Right renal cortex interstitium (tissue), 3 donors: ENCODE results near the gene KRTAP20-4. TPM values are rescaled to one million over a fixed set of nuclear protein-coding genes. Genes with fewer than 3 reads are reported as not detected.

Experiments
- DNase-seq, 3 donors: peaks; one replicate each; pipeline ENCODE4 v3.0.0-alpha.2; 2013; ENCODE audit warnings: low read depth in 3 of 3, low spot score in 2 of 3
- polyA plus RNA-seq, 3 donors: library from polyadenylated mRNA; unstranded; fragments of 120-200 nt; gene quantifications; one replicate each; pipeline ENCODE4 v1.2.1, GENCODE V29; 2013; ENCODE audit not compliant: insufficient read length in 3 of 3

Gene KRTAP20-4
- polyA plus RNA-seq, 3 donors, result not detected

GRCh38 chr21:30646904-30647414 is 26.5 kb downstream of the KRTAP20-4 start:
- DNase-seq, result no peak

GRCh38 chr21:30652891-30653290 is 32.5 kb downstream of the KRTAP20-4 start:
- DNase-seq, result no peak

- DNase-seq, result no peak
These were observed 48.3 kb downstream of the KRTAP20-4 start for GRCh38 chr21:30668776-30669175.

Other genes starting within 250 kb of the KRTAP20-4 start
- gene KRTAP13-2, start 248.4 kb upstream of the KRTAP20-4 start, polyA plus RNA-seq, result not detected
- gene KRTAP13-1, start 224.6 kb upstream of the KRTAP20-4 start, polyA plus RNA-seq, result not detected
- gene KRTAP13-3, start 194.7 kb upstream of the KRTAP20-4 start, polyA plus RNA-seq, result not detected
- gene KRTAP13-4, start 190.4 kb upstream of the KRTAP20-4 start, polyA plus RNA-seq, result not detected
- not detected for gene KRTAP15-1, start 180.4 kb upstream of the KRTAP20-4 start, polyA plus RNA-seq
- not detected for gene KRTAP19-1, start 140.3 kb upstream of the KRTAP20-4 start, polyA plus RNA-seq
- gene KRTAP19-2, start 133.2 kb upstream of the KRTAP20-4 start, polyA plus RNA-seq, result not detected
- gene KRTAP19-3, start 128.6 kb upstream of the KRTAP20-4 start, polyA plus RNA-seq, result not detected
- gene KRTAP19-4, start 123.5 kb upstream of the KRTAP20-4 start, polyA plus RNA-seq, result not detected
- gene KRTAP19-5, start 118.5 kb upstream of the KRTAP20-4 start, polyA plus RNA-seq, result not detected
- gene KRTAP19-6, start 78.8 kb upstream of the KRTAP20-4 start, polyA plus RNA-seq, result not detected
- not detected for gene KRTAP19-7, start 59.3 kb upstream of the KRTAP20-4 start, polyA plus RNA-seq
- gene KRTAP22-2, start 30.2 kb upstream of the KRTAP20-4 start, polyA plus RNA-seq, result not detected
- not detected for gene KRTAP6-3, start 28.2 kb upstream of the KRTAP20-4 start, polyA plus RNA-seq
- not detected for gene KRTAP6-2, start 21.7 kb upstream of the KRTAP20-4 start, polyA plus RNA-seq
- not detected for gene KRTAP22-1, start 19.5 kb upstream of the KRTAP20-4 start, polyA plus RNA-seq
- not detected for gene KRTAP6-1, start 6.7 kb upstream of the KRTAP20-4 start, polyA plus RNA-seq
- not detected for gene KRTAP20-1, start 4.2 kb upstream of the KRTAP20-4 start, polyA plus RNA-seq
- not detected for gene KRTAP20-2, start 14.6 kb downstream of the KRTAP20-4 start, polyA plus RNA-seq
- not detected for gene KRTAP20-3, start 22.2 kb downstream of the KRTAP20-4 start, polyA plus RNA-seq
- gene KRTAP21-3, start 98.2 kb downstream of the KRTAP20-4 start, polyA plus RNA-seq, result not detected
- gene KRTAP21-2, start 126.6 kb downstream of the KRTAP20-4 start, polyA plus RNA-seq, result not detected
- not detected for gene KRTAP21-1, start 134.8 kb downstream of the KRTAP20-4 start, polyA plus RNA-seq
- not detected for gene KRTAP8-1, start 192.6 kb downstream of the KRTAP20-4 start, polyA plus RNA-seq
- gene KRTAP7-1, start 209.1 kb downstream of the KRTAP20-4 start, polyA plus RNA-seq, result not detected